HG02763 (cell line): ENCODE results near the gene TTC13.

Source experiments
- ATAC-seq: cut with Tn5 transposase; IDR thresholded peaks from one replicate; pipeline ENCODE4 v1.9.1; 2021; ENCODE audit warnings: mild to moderate bottlenecking, moderate library complexity; ENCODE audit not compliant: unreplicated experiment

Gene TTC13

DNA sequence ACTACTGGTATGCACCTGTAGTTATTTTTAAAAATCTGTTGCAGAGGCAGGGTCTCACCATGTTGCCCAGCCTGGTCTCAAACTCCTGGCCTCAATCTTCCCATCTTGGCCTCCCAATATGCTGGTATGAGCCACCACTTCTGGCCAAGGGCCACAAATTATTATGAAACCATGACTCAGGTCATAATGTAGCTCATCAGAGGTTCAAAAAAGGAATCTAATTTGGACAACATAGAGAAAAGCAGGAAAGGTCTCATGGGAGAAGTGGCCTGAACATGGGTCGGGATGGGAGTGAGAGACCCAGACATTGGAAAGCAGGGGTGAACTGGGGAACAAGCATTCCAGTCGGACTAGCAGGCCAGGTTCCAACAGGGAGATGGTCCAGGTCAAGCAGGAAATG lies 65.2 kb downstream of the TTC13 start:
- ATAC-seq: no peak

DNA sequence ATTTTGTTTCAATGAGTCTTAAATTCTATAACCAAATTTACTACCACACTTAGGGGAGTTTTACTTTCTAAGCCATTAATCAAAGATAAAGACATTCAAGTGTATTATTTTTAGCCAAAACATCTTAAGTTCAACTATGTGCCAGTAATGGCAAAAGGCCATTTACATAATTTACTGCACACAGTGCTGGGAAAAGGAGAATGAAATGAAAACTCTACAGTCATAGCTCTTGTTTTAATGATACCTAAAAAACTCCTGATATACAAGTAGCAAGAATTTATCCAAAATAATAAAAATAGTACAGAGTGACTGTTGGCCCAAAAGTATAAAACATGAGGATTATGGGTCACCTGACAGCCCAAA lies 67.9 kb downstream of the TTC13 start:
- ATAC-seq: no peak

DNA sequence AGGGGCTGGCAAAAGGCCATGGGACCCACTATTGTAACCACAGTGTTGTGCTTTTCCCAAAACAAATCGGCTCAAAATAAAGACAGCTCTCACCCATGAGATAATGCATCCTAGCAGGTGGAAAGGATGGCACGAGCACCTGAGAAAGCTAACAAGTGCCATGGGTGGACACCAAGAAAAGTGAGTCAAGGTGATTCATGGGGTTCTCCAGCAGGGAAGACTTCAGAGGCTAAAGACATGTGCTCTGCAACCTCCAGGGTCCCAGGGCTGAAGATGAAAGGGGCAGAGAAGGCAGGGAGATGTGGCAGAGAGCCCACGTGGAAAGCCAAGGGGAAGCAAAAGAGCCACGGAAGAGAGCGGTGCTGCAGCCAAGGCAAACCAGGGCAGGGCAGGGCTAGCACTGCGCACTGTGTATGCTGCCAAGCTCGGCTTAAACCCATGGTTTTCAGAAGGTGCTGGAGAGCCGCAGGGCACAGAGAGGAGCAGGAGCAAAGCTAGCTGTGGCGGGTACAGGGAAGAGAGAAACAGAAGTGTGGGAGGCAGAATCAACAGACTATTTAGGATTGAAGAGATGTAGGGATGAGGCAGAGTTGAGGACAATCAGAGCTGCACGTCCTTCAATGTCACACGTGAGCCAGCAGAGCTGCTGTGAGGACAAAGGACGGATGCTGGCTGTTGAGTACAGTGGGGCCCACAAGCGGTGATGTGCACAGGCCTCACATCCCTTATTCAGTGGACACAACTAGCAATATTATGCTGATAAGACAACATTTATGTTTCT lies 68.5 kb downstream of the TTC13 start:
- ATAC-seq: no peak

DNA sequence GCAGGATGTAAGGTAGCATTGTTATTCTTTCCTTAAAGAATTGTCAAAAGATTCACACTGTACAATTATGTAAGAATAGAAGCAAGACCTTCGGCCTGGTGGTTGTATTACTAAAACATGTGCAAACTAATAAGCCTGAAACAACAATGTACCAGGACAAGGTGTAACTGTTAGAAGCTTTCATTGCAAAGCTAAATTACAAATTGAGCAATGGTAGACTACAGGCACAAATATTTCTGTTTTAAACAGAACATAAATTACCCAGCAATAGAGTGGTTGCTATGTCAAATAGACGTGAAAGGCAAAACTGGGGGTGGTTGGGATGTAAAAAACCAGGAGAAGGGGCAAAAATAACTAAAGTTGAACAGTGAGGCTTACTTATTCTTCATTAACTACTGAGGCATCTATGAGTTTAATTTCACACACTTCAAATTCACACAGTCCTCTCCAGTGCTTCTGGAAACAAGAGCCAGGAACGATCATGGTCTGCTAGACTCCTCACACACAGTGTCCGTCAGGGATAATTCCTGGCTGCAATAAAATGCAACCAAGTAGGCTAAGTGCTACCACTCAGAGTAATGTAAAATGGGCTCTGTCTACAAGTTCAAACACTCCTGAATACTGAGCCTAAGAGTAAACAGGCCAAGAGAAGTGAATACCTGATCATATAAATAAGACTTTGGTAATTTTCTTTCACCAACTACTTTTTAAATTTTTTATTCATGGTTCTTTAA lies 71.0 kb downstream of the TTC13 start:
- no peak for ATAC-seq

DNA sequence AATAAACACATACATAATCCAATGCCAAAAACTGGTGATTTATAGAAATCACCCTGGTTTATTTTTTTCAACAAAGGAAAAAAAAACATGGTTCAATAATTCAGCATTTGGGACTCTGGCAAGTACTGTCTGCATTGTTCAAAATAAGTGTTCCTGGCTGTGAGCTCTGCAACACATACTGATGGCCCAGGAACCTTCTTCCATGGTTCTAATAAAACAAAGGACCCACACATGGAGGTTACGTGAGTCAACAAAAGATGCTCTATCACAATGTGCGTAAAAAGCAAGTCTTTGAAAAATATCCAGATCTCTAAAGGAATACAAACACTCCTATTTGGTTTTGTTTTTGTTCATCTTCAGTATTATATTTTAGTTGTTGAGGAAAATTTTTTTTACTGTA lies 72.4 kb downstream of the TTC13 start:
- no peak for ATAC-seq

DNA sequence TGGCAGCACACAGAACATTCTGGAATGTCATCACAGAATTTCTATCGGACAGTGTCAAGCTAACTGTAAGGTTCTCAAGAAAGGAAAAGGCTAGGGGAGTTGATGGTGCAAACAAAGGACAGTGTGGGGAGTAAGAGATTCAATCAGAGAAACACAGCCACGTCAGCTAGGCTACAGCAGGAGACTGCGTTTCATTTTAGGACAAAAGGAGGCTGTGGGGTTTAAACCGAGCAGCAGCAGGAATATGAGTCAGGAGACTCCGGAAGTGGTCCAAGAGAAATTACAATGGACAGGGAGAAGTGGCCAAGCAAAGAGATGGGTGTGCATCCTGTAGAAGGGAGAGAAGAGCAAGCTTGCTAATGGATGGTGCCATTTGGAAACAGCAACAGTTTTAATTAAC lies 72.9 kb downstream of the TTC13 start:
- no peak for ATAC-seq

DNA sequence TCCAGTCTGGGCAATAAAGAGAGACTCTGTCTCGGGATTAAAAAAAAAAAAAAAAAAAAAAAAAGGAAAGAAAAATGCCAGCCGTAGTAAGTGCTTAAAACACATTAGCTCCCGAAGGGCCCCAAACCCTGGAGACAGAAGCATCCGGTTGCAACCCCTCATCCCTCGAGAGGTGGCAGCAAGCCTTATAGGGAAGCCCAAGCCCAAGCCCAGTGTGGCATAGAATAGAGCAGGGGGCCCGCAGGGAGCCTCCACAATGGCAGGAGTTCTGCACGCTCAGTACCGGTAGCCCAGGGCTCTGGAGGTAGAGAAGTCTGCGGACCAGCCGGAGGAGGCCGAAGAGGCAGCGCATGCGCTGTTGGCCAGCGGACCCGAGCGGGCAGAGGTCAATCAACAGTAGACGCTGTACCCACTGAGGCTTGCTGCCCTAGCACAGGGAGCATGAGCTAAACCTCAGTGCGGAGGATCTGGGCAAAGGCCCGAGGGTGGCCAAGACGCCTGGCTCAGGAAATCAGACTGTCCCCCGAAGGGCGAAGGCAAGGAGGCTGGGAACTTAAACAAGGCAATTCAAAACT lies 76.2 kb downstream of the TTC13 start:
- no peak for ATAC-seq

DNA sequence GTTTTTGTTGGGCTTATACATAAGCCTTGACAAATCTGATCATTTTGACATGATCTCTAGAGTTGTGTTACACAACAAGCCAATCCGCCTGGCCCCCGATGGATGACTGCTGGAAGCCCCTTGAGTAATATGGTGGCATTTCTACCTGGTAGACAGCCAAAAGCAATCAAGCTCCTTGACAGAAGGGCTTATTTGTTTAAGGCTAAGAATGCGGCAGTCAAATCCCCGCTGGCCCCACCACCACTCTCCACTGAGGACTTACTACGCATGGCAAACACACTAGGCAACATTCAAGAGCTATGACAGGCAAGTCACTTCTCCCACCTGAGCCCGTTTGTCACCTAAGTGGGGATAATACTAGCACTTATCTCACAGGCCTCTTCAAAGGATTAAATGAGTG lies 77.0 kb downstream of the TTC13 start:
- ATAC-seq: no peak

DNA sequence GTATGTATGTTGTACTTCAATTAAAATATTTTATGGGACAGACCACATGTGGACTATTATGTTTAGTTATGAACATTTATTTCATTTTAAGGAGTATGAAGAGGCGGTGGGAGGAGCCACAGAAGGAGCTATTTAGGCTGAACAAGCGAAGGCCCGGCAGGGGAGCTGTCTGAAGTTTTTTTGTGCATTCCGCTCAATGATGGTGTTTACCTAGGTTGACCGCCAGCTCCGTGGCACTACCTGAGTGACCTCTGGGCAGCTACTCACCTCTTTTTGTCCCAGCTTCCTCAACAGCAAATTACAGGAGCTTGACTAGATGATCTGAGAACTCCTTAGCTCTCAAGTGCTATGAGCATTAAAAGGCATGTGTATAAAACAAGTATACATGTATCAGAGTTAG lies 77.7 kb downstream of the TTC13 start:
- ATAC-seq: no peak

DNA sequence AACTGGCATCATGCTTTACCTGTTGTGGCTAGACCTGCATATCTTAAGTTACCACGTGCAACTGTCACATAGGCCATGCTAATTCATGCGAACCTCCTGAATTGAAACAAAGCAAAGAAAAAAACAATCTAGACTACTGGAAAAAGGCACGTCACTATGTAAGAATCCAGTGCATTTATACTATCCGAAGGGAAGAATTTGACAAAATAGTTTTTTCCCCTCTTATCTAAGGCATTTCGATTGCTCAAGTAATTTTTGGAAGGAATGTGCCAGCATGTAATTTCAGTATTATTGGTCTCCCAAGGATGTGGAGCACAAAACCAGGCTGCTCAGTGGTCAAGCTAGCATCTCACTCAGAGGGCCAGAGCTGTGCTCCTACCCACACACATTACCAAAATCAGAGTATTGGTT lies 78.8 kb downstream of the TTC13 start:
- ATAC-seq: no peak

DNA sequence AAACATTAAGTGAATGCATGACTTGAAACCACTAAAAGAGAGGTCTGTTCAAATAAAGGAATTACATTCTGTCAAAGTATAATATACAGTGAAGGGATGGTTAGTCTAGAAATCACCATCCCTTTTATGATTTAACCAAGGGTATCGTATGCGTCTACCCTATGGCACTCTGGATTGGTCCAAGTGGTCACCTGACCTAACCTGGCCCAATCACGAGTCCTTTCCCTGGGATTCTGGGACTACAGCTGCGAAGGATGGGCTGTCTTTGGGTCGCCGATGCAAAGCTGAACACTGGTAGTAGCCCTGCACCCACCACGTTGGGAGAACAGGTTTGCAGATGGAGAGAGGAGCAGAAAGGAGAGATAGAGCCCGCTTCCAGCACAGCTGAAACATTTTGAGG lies 79.9 kb downstream of the TTC13 start:
- ATAC-seq: no peak

DNA sequence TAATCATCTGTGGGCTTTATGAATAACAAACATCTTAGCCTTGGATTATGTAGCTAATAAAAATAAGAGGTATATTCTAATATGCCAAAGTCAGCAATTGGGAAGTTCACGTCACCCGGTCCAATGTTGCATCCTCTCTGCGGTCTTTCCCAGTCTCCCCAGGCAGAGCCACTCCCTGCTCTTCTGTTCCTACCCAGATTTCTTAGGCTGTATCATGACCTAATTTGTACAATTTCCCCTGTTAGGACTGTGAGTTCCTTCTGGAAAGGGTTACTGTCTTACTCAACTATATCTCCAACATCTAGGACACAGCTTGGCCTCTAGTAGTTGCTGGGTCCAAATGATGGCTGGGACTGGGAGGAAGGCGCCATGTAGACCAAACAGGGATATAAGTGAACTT lies 80.5 kb downstream of the TTC13 start:
- no peak for ATAC-seq

DNA sequence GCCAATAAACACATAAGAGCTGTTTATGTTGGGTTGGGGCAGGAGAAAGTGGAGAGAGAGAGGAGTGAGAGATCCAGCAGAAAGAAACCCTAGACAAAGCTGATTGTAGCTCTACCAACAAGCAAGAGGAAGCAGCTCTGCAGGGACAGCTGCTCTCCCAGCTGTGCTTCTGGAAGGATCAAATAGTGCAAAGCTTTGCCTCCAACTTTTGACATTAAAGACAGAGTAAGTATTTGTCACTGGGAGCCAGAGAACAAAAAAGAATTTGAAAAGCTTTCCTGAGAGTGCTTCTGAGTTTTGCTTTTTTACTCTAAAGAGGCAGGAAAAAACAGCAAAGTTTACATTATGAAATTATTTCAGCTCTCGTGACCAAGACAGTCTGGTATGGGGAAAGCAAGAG lies 81.9 kb downstream of the TTC13 start:
- ATAC-seq: no peak

DNA sequence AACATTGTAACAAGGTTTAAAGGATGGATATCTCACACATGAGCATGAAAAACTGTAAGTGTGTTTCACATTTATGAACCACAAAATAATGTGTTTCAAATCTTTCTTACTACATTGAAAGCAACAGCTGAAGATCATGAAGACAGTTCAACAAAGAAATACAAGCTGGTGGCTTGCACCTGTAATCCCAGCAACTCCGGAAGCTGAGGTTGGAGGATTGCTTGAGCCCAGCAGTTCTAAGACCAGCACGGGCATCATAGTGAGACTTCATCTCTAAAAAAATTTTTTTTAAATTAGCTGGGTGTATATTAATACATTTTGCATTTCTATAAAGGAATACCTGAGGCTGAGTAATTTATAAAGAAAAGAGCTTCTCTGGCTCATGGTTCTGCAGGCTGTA lies 83.2 kb downstream of the TTC13 start:
- ATAC-seq: no peak

DNA sequence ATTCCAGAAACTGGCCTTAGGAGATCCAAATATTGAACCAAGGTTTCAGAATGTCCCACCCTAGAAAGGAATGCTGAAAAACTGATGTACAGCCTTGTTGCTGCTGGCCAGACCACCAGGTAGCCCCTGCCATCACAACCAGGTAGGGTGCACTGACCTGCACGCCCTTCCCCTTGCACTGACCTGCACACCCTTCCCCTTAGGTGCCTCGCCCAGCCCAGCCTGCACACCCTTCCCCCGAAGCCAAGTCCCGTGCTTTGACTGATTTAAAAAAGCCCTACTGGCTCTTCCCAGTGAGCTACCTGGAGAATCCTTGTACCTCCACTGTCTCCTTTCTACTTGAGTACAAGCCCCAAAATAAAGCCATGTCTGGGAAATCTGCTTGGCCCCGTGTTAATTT lies 84.0 kb downstream of the TTC13 start:
- ATAC-seq: no peak

DNA sequence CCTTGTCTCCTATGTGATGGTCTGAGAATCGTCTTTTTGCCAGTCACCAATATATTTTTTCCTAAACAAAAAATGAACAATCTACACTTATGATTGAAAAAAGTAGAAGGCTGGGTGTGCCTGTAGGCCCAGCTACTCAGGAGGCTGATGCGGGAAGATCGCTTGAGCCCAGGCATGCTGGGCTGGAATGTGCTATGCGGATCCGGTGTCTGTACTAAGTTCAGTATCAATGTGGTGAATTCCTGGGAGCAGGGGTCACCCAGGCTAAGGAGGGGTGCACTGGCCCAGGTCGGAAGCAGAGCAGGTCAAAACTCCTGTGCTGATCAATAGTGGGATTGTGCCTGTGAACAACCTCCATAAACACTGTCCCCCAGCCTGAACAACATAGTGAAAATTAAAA lies 84.6 kb downstream of the TTC13 start:
- no peak for ATAC-seq

DNA sequence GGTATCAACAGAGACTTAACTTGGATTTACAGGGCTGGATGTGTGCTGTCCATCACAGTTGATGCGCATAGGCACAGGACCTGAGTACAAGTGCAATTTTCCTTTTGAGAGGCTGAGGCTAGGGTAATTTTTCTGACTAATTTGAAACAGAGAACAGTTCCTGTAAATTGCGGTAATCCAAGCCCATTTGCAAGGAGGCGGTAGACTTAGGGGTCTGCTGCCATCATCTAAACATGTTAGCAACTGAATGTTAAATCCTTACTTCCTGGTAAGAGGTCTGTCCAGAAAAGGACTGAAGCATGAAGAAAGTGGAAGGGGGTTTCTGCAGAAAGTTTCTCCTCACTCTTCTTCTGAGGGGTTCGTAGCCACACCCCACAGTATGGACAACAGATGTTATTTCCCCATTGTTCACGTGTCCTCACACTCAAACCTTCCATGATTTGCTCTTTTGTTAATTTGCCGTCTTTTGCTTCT lies 86.6 kb downstream of the TTC13 start:
- ATAC-seq: no peak

DNA sequence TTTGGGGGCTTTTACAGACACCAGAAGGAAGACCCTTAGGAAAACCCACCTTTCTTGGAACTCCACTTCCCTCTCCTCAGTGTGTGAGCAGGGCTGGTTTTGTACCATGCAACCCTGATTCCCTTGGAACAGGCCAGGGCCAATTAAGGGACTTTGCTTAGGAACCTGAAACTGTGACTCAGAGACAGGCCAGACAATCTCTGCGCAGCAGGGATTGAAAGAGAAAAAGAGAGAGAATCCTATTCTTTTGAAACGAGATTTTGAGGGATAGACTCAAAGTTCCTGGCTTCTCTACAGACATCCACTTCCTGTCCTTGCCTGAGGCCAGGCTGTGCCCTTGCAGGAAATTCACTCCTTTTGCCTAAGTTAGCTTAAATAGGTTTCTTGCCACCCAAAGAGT lies 87.2 kb downstream of the TTC13 start:
- no peak for ATAC-seq

DNA sequence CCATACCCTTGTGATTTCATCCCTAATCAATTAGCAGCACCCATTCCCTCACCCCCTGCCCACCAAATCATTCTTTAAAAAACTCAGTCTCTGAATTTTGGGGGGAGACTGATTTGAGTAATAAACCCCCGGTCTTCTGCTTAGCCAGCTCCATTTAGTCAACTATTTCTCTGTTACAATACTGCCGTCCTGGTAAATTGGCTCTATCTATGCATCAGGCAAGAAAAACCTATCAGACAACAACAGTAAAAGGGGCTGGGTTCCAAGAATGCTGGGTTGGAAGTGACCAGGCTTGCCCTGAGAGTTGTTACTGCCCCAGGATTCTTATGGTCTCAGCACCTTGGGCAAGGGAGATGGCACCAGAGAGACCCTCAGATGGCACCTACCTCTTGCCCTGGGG lies 94.0 kb downstream of the TTC13 start:
- ATAC-seq: no peak

DNA sequence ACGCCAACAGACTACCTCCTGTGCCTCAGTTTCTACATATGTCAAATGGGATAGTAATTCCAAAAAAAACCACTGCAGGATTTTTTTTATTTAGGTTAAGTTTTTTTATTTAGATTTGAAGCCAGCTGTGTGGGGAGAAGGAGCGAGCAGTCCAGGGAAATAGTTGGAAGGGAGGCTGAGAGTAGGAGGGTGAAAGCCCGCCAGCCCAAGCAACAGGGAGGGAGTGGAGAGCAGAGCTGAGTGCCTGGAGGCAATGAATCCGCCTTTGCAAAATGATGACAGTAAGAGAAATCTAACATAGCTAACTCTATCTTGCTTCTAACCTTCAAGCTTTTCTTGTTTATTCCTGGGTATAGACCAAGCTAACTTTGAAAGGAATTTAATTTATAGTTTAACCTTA lies 94.7 kb downstream of the TTC13 start:
- no peak for ATAC-seq

DNA sequence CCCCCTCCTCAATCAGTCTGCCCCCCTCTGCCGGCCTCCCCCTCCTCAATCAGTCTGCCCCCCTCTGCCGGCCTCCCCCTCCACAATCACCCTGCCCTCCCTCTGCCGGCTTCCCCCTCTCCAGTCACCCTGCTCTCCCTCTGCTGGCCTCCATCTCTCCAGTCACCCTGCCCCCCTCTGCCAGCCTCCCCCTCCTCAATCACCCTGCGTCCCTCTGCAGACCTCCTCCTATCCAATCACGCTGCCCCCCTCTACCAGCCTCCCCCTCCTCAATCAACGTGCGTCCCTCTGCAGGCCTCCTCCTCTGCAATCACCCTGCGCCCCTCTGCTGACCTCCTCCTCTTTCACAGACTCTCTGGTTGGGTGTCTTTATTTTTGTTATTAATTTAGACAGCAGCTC lies 98.9 kb downstream of the TTC13 start:
- no peak for ATAC-seq

DNA sequence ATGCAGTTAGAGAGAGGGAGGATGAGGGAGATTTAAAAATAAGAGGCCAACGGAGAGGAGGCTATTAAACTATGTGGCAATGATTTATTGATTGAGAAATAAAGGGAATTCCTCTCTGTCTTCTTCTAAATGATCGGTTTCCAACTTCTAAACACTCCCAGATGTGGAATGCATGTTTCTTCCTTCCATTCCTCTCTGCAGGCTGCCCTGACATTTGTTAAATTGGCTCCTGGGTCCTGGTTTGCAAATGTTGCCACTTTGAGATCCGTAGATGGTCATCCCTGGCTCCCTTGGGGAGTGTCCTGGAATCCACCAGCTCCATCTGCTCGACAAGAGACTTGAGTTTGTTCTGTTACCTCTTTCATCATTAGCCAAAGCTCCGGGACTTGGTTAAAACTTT lies 100.1 kb downstream of the TTC13 start:
- ATAC-seq: no peak
